Putamen (tissue), 1 donor: Measurements from ENCODE around the gene ZKSCAN8.

Experiments
- DNase-seq: peaks from one replicate; pipeline ENCODE4 v3.0.0-alpha.2; 2016; ENCODE audit warnings: low spot score

Gene ZKSCAN8

DNA sequence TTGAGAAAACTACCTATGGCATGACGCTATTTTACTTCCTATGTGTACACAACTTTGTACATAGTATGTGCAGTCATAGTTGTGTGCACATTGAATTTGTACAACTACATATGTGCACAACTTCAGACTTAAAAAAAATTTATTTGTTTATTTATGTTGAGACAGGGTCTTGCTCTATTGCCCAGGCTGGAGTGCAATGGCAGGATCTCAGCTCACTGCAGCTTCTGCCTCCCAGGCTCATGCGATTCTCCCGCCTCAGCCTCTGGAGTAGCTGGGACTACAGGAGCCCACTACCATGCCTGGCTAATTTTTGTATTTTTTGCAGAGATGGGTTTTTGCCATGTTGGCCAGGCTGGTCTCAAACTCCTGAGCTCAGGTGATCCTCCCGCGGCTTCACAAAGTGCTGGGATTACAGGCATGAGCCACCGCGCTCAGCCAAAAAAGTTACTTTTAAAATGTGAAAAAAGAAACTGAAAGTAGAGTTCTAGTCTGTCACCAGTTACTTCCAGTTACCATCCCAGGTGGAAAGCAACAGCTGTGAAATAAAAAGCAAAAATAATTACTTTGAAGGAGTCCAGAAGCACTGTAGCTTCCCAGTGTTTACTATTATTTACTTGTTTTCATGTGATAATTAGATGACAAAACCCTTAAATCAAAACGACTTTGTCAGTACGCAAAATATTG lies 1.7 kb upstream of the ZKSCAN8 start:
- DNase-seq: no peak

GRCh38 chr6:28140616-28141015 lies 1.1 kb upstream of the ZKSCAN8 start:
- DNase-seq: no peak

DNA sequence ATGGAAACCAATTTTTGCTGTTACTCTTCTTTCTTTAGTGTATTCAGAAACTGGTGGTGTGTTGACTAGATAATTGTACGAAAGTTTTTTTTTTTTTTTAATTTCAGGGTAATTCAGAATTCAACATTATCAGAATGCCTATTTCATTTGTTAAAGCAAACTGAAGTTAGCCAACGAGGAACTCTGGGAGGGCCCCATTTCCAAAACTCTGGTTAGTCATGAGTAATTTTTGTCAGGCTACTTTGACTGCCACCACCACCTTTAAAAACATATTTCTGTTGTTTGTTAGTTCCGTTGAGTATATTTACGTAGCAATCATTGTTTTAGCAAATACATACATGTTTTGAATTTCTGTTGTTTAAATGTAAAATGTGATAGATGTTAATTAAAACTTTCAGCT lies 763 bp downstream of the ZKSCAN8 start:
- DNase-seq: no peak

DNA sequence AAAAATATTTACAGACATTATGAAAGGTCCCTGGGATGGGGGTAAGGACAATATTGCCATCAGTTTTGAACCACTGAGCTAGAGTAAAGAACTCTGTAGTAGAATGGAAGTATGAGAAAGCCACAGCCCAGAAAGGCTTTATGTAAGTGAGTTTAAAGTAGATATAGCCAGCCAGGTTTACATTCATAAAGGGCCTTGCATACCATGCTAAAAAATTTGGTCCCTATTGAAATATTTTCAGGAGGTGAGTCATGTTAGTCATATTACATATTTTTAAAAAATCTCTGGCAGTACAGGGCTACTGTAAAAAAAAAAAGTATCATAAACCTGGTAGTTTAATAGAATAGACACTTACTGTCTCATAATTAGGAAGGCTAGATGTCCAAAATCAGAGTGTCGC lies 3.5 kb downstream of the ZKSCAN8 start:
- no peak for DNase-seq

DNA sequence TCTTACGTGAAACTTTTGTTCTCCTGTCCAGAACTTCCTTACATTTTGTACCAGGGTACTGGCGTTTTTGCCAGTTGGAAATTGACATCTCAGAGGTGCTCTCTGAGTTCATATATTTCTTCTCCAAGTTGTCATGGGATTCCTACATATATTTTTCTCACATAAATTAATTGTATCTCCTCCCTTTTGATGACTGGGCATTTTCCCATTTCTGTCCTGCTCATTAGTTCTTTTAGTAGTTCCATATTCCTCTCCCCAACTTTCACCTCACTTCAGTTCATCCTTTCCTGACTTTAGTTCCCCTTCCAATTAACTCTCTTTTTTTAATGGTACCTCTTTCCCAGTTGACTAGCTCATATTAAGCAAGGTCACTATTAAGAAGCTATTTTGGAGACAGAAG lies 10.8 kb downstream of the ZKSCAN8 start:
- DNase-seq: no peak

- no peak for DNase-seq
Measured at GRCh38 chr6:28153546-28153945, 11.9 kb downstream of the ZKSCAN8 start.

GRCh38 chr6:28154357-28154756 lies 12.7 kb downstream of the ZKSCAN8 start:
- DNase-seq: no peak

DNA sequence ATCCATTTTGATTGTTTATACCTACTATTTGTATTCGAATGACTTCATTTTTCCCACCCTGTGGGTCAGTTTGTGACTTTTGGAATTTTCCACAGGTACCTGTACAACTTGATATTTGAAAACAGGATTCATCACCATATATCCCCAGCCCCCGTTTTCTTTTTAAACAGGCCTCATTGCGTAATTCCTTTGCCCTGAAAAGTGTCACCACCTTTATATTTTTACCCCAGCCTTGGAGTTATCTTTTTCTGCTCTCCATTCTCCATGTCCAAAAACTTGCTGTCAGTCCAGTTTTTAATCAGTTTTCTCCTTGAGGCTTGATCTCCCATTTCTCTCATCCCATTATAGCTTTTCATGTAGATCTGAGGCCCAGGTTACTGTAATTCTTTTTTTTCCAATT lies 16.6 kb downstream of the ZKSCAN8 start:
- DNase-seq: no peak

- no peak for DNase-seq
Measured at GRCh38 chr6:28159029-28159607, 17.4 kb downstream of the ZKSCAN8 start.

GRCh38 chr6:28160233-28160632 lies 18.6 kb downstream of the ZKSCAN8 start:
- DNase-seq: no peak

GRCh38 chr6:28161410-28162079 lies 19.9 kb downstream of the ZKSCAN8 start:
- peak; percentile 56 for DNase-seq

GRCh38 chr6:28165563-28165962 lies 23.9 kb downstream of the ZKSCAN8 start:
- DNase-seq: no peak

GRCh38 chr6:28167068-28167467 lies 25.4 kb downstream of the ZKSCAN8 start:
- DNase-seq: no peak

- no peak for DNase-seq
Measured at GRCh38 chr6:28167926-28168325, 26.2 kb downstream of the ZKSCAN8 start.

GRCh38 chr6:28171271-28171670 lies 29.6 kb downstream of the ZKSCAN8 start:
- no peak for DNase-seq

DNA sequence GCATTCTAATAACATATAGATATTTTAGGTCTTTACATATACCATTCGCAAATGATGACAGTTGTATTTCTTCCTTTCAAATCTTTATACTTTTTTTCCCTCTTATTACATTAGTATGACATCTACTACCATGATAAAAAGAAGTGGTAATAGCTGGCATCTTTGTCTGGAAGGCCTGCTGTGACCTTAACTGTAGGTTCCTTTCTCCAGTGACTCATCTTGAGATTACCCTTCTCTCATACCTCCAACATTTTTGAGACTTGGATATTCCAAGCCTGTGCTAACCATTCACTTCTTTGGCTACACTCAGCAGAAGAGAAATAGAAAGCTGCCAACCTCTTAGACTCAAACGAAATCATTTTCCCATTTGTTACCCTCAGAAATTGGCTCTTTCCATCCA lies 30.3 kb downstream of the ZKSCAN8 start:
- no peak for DNase-seq

DNA sequence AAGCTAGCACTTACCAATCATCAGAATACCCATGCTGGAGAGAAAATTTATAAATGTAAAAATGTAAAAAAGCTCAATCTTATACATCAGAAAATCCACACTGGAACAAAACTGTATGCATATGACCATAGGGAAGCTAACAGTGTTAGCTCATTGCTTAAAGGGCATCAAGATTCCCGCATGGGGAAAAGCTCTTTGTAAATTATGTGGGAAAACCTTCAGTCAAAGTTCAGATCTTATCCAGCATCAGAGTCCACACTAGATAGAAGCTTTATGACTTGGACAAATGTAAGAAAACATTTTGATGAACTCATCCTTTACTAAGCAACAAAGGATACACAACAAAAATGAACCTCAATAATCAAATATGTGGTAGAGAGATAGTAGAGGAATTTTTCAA lies 34.7 kb downstream of the ZKSCAN8 start:
- no peak for DNase-seq

DNA sequence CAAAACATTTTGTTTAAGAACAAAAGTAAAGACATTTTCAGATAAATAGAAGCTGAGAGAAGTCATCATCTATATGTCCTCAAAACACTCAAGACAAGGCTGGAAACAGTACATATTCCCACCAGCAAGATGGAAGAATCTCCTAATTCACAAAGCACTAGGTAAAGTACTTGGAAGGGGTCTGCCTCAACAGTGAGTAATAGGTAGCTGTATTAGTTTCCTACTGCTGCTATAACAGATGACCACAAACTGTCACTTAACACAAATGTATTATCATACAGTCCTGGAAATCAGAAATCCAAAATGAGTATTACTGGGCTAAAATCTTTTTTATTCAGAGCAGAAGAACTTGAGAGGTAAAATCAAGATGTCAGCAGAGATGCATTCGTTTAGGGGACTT lies 40.6 kb downstream of the ZKSCAN8 start:
- no peak for DNase-seq

DNA sequence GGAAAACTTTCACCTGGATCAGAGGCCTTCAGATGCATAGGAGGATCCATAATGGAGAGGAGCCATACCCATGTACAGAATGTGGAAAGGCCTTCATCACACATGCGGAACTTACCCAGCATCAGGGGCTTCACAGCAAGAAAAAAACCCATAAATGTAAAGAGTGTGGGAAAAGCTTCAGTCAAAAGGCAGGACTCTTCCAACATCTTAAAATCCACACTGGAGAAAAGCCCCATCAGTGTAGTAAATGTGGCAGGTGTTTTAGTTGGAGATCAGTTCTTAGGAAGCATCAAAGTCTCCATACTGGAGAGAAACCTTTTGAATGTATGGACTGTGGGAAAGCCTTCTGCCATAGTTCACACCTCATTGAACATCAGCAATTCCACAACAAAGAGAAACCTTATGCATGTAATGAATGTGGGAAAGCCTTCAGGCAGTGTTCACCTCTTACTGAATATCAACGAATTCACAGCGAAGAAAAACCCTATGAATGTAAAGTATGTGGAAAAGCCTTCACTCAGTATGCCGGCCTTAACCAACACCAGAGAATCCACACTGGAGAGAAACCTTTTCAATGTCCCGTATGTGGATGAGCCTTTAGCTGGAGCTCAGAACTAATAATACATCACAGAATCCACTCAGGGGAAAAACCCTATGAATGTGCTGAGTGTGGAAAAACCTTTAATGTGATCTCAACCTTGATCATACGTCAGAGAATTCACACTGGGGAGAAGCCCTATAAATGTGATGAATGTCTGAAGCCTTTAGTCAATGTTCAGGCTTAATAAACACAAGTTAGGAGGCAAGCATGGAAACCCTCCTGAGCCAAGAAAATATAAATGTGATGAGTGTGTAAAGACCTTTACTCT lies 46.7 kb downstream of the ZKSCAN8 start:
- no peak for DNase-seq

DNA sequence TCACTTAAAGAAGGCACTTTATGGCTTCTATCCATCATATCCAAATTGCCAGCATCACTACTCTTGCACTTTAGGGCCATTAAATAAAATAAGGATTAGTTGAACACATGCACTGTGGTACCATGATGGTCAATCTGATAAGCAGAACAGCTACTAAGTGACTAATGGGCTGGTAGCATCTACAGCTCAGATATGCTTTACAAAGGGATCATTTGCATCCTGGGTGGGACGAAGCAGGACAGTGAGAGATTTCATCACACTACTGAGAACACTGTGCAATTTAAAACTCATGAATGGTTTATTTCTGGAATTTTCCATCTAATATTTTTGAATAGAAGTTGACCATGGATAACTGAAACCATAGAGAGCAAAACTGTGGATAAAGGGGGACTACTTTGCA lies 58.3 kb downstream of the ZKSCAN8 start:
- DNase-seq: no peak

DNA sequence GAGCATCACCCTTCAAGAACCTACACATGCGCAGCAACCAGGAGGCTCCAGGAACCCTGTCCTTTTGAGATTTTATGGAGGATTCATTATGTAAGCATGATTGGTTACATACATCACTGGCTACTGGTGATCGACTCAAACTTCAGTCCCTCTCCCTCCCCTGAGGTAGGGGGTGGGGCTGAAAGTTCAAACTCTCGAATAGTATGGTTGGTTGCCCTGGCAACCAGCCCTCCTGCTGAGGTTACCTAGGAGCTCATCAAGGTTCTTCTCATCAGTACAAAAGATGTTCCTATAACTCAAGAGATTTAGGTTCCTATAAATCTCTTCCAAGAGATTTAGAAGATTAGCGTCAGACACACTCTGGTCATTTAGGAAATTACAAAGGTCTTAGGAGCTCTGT lies 61.5 kb downstream of the ZKSCAN8 start:
- DNase-seq: no peak

DNA sequence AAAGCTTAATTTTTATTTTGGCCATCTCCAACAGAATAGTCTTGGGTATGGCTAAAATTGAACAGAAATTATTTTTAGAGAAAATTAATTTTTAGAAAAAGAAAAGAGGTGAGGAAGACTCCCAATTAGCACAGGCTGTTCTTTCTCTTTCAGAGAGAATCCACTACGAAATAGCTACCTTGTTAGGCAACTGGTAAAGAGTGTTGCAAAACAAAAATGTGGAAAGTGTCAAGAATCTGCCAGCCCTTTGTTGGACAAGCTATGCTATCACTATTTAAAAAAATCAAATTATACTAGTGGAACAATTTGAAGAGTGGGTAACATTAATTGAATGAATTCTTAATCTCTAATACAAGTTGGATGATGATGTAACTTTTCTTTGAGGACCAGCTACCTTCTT lies 64.2 kb downstream of the ZKSCAN8 start:
- no peak for DNase-seq

DNA sequence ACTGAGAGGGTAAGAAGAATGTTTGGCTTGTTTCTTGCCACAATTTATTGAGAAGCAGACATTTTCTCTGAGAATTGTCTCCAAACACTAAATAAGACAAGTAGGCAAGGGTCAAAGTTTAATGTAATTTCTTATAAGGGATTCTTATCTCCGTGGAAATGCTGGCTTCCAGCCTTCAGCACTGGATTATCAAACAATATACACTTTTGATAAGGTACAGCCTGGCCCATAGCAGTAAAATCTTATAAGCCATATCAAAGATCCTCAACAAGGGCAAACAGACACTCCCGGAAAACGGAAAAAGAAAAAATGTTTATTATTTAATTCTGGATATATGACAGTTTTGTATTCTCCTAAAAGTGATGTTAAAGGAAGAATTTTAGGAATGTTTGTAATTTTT lies 64.8 kb downstream of the ZKSCAN8 start:
- no peak for DNase-seq
